HG02623 (cell line): Measurements from ENCODE around the gene NCR2.

Source experiments
- ATAC-seq: cut with Tn5 transposase; IDR thresholded peaks from one replicate; pipeline ENCODE4 v1.9.1; 2021; ENCODE audit warnings: moderate library complexity; ENCODE audit not compliant: unreplicated experiment

NCR2 gene

GRCh38 chr6:41327177-41327576 lies 8.2 kb upstream of the NCR2 start:
- ATAC-seq = no peak

GRCh38 chr6:41331401-41332150 lies 3.8 kb upstream of the NCR2 start:
- no peak for ATAC-seq

GRCh38 chr6:41332241-41332640 lies 3.2 kb upstream of the NCR2 start:
- ATAC-seq = no peak

GRCh38 chr6:41332842-41333736 lies 2.3 kb upstream of the NCR2 start:
- ATAC-seq = no peak

- ATAC-seq = no peak
Observed at GRCh38 chr6:41334482-41335040, 847 bp upstream of the NCR2 start.

GRCh38 chr6:41335943-41336342 lies 535 bp downstream of the NCR2 start:
- no peak for ATAC-seq

- ATAC-seq = no peak
Observed at GRCh38 chr6:41336824-41337223, 1.4 kb downstream of the NCR2 start.

- ATAC-seq = no peak
Observed at GRCh38 chr6:41337709-41338108, 2.3 kb downstream of the NCR2 start.

GRCh38 chr6:41338659-41339058 lies 3.3 kb downstream of the NCR2 start:
- ATAC-seq = no peak

GRCh38 chr6:41341580-41341979 lies 6.2 kb downstream of the NCR2 start:
- ATAC-seq = no peak

GRCh38 chr6:41342241-41342640 lies 6.8 kb downstream of the NCR2 start:
- no peak for ATAC-seq

- ATAC-seq = no peak
Observed at GRCh38 chr6:41343641-41344187, 8.3 kb downstream of the NCR2 start.

- no peak for ATAC-seq
Observed at GRCh38 chr6:41344876-41345275, 9.5 kb downstream of the NCR2 start.

GRCh38 chr6:41345901-41346300 lies 10.5 kb downstream of the NCR2 start:
- no peak for ATAC-seq

GRCh38 chr6:41346441-41346840 lies 11.0 kb downstream of the NCR2 start:
- no peak for ATAC-seq

GRCh38 chr6:41347378-41348050 lies 12.1 kb downstream of the NCR2 start:
- no peak for ATAC-seq

GRCh38 chr6:41348934-41349333 lies 13.5 kb downstream of the NCR2 start:
- ATAC-seq = no peak

GRCh38 chr6:41352396-41352795 lies 17.0 kb downstream of the NCR2 start:
- ATAC-seq = no peak

GRCh38 chr6:41352907-41353306 lies 17.5 kb downstream of the NCR2 start:
- no peak for ATAC-seq

GRCh38 chr6:41353333-41353732 lies 17.9 kb downstream of the NCR2 start:
- ATAC-seq = no peak

- no peak for ATAC-seq
Observed at GRCh38 chr6:41355952-41356351, 20.5 kb downstream of the NCR2 start.
